GM19193 (cell line): ENCODE data around the gene RAI2.

Experiments
- POLR2A ChIP-seq: IDR thresholded peaks from 4 replicates; pipeline ENCODE4 v1.6.1; 2011; ENCODE audit not compliant: insufficient read depth, insufficient read length; ENCODE audit errors: extremely low read depth

The RAI2 gene

GRCh38 chrX:17860811-17861488 is at the start of gene RAI2:
Gene RAI2, minus strand, starts transcription at chrX:17861298. Its CDS starts 59,288 bp downstream, at chrX:17802010.
- no peak for TF ChIP-seq POLR2A

GRCh38 chrX:17888421-17888820 is 27.3 kb upstream of the RAI2 start:
- TF ChIP-seq POLR2A: no peak

- no peak for TF ChIP-seq POLR2A
Measured at GRCh38 chrX:17882680-17883079, 21.6 kb upstream of the RAI2 start.

GRCh38 chrX:17878028-17878670 is 17.1 kb upstream of the RAI2 start:
- TF ChIP-seq POLR2A: no peak

- no peak for TF ChIP-seq POLR2A
Measured at GRCh38 chrX:17876135-17876534, 15.0 kb upstream of the RAI2 start.

GRCh38 chrX:17869580-17869979 is 8.5 kb upstream of the RAI2 start:
- no peak for TF ChIP-seq POLR2A

GRCh38 chrX:17861489-17862011 is 452 bp upstream of the RAI2 start:
- TF ChIP-seq POLR2A: no peak

- TF ChIP-seq POLR2A: no peak
Measured at GRCh38 chrX:17860179-17860780, 818 bp downstream of the RAI2 start.

- no peak for TF ChIP-seq POLR2A
Measured at GRCh38 chrX:17859609-17860178, 1.4 kb downstream of the RAI2 start.

- no peak for TF ChIP-seq POLR2A
Measured at GRCh38 chrX:17854531-17854930, 6.6 kb downstream of the RAI2 start.

GRCh38 chrX:17854069-17854468 is 7.0 kb downstream of the RAI2 start:
- no peak for TF ChIP-seq POLR2A

GRCh38 chrX:17851874-17852273 is 9.2 kb downstream of the RAI2 start:
- TF ChIP-seq POLR2A: no peak

- no peak for TF ChIP-seq POLR2A
Measured at GRCh38 chrX:17848545-17849265, 12.4 kb downstream of the RAI2 start.

GRCh38 chrX:17846045-17846444 is 15.1 kb downstream of the RAI2 start:
- TF ChIP-seq POLR2A: no peak

GRCh38 chrX:17844236-17844635 is 16.9 kb downstream of the RAI2 start:
- no peak for TF ChIP-seq POLR2A

- no peak for TF ChIP-seq POLR2A
Measured at GRCh38 chrX:17842769-17843525, 18.2 kb downstream of the RAI2 start.
